Mucosa of descending colon (tissue), 3 donors: ENCODE measurements around the gene HERC5. TPM values are rescaled to one million over a fixed set of nuclear protein-coding genes. Genes with fewer than 3 reads are reported as not detected.
"Not testable (repeated sequence)": the region's sequence is repeated elsewhere in the genome, so short reads cannot be mapped to it uniquely, and the experiment has no call there.

Experiments used
- ATAC-seq: fragments of 200-7000 bp; cut with Tn5 transposase; one replicate; pipeline ENCODE4 v1.9.1; 2020; ENCODE audit warnings: mild to moderate bottlenecking, moderate library complexity
- DNase-seq, 3 donors: peaks; one replicate each; pipeline ENCODE4 v3.0.0-alpha.2; 2020
- H3K36me3 ChIP-seq: fragments of 200-600 bp; one replicate; pipeline ENCODE4 v1.8.0; 2021; ENCODE audit warnings: low read depth, mild to moderate bottlenecking
- H3K4me1 ChIP-seq: fragments of 200-600 bp; one replicate; pipeline ENCODE4 v1.8.0; 2021; ENCODE audit warnings: low read depth, mild to moderate bottlenecking
- H3K4me3 ChIP-seq: fragments of 200-600 bp; one replicate; pipeline ENCODE4 v1.8.0; 2021; ENCODE audit warnings: mild to moderate bottlenecking
- H3K9me3 ChIP-seq: fragments of 200-600 bp; one replicate; pipeline ENCODE4 v1.8.0; 2021; ENCODE audit warnings: mild to moderate bottlenecking
- CTCF ChIP-seq: fragments of 200-600 bp; IDR thresholded peaks from one replicate; pipeline ENCODE4 v1.8.0; 2022; ENCODE audit warnings: antibody characterized with exemption, mild to moderate bottlenecking
- intact Hi-C, 2 donors: fragments of 100-400 bp; cut with DNase I in 1 of 2; cut with micrococcal nuclease in 1 of 2; formaldehyde crosslinking; loops; one replicate each; pipeline versions ENCODE4 v1.11.0 to v1.11.1; 2022; cut with DNase I, micrococcal nuclease
- total RNA-seq, 3 donors: library from RNA; stranded (reverse); fragmentation: NEBNext Ultra II Directional in 2 of 3; extraction: Animal tissue kit (Norgen Biotek cat#: 25700) in 2 of 3; gene quantifications; one replicate each; pipeline versions ENCODE4 v1.2.1 to v1.2.4, GENCODE V29; 2021 to 2023
- donor health status: DM: no; HTN: no; CAD: no; lungs with moderate emphysema.
- donor health status: DM: no; HTN: no; CAD: no.
- donor health status: DM: no; HTN: yes; CAD: no.

Gene HERC5
- total RNA-seq, 3 donors from 2014 or later: 1.8 to 4.0 (median 1.9) TPM

DNA sequence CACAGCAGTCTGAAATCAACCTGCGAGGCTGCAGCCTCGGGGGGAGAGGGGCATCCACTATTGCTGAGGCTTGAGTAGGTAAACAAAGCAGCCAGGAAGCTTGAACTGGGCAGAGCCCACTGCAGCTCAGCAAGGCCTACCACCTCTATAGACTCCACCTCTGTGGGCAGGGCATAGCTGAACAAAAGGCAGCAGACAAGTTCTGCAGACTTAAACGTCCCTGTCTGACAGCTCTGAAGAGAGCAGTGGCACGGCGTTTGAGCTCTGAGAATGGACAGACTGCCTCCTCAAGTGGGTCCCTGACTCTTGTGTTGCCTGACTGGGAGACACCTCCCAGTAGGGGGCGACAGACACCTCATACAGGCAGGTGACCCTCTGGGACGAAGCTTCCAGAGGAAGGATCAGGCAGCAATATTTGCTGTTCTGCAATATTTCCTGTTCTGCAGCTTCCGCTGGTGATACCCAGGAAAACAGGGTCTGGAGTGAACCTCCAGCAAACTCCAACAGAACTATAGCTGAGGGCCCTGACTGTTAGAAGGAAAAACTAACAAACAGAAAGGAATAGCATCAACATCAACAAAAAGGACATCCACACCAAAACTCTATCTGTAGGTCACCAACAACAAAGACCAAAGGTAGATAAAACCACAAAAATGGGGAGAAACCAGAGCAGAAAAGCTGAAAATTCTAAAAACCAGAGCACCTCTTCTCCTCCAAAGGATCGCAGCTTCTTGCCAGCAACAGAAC lies 82.6 kb downstream of the HERC5 start:
- not testable (repeated sequence) for H3K36me3 ChIP-seq, H3K9me3 ChIP-seq, H3K4me1 ChIP-seq, H3K4me3 ChIP-seq, ATAC-seq
- intact Hi-C loops: loop anchor here in 1 of 2 donors (5.0 kb wide), 1 partner anchor 118 kb away; no protein-coding TSS in a partner anchor
- TF ChIP-seq CTCF: peak; percentile 36
- peak; percentile 59 to 91 (median 80) for DNase-seq

GRCh38 chr4:88549815-88550214 lies 92.9 kb downstream of the HERC5 start:
- ATAC-seq (no peak), DNase-seq (no peak)
- no peaks in the 10 kb centered on the region for H3K36me3 ChIP-seq
- no peaks in the 10 kb centered on the region for H3K4me1 ChIP-seq
- H3K9me3 ChIP-seq: no peaks in the 10 kb centered on the region
- H3K4me3 ChIP-seq: no peak overlapping the region
- intact Hi-C loops: no loop called here
- no peak for TF ChIP-seq CTCF

Other genes starting within 250 kb of the HERC5 start
- 10 to 100 TPM in 1 of 3 donors, 1 to 10 TPM in 2; 7.4 to 12.8 (median 9.0) TPM for gene PPM1K, start 172.6 kb upstream of the HERC5 start, total RNA-seq
- gene HERC6, start 78.3 kb upstream of the HERC5 start, total RNA-seq: 1 to 10 TPM; 7.5 to 8.8 (median 8.2) TPM
- 10 to 100 TPM; 41.3 to 62.7 (median 53.2) TPM for gene PYURF, start 66.7 kb downstream of the HERC5 start, total RNA-seq
- gene HERC3, start 135.4 kb downstream of the HERC5 start, total RNA-seq: 10 to 100 TPM; 49.1 to 51.6 (median 50.6) TPM
- 1 to 10 TPM; 1.1 to 5.8 (median 1.7) TPM for gene NAP1L5, start 240.7 kb downstream of the HERC5 start, total RNA-seq